Body of pancreas (tissue), 4 donors: ENCODE data around the gene TATDN2.

Source experiments
- CTCF ChIP-seq, 7 experiments: fragments of 450-650 bp in 4 of 7; fragments of 200-600 bp in 3 of 7; sonication (generic) in 3 of 7; IDR thresholded peaks; one replicate each; pipeline ENCODE4 v1.5.1; 2016 to 2019; ENCODE audit warnings: antibody characterized with exemption in 7 of 7
- POLR2A ChIP-seq, 3 donors: fragments of 450-650 bp; IDR thresholded peaks; one replicate each; pipeline ENCODE4 v1.6.1; 2016; ENCODE audit warnings: antibody characterized with exemption in 3 of 3, mild to moderate bottlenecking in 2 of 3

DNA sequence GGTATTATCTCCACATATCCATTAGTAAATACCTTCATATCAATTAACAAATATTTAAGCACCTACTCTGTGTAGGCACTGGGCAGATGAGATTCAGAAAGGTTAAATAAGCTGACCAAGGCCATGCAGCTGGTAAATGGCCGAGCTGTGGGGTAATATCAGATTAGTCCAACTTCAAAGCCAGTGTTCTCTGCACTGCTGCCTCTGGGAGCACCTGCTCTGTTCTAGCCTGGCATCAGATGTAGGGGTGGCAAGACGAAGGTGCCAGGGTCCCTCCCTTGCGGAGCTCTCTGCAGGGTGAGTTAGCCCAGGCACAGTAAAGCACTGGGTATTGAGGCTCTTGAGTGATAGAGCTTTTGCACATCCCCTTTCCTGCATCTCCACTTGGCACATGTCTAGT is 5.5 kb downstream of the TATDN2 start:
- TF ChIP-seq CTCF (IDR thresholded peaks at IDR 0.05) (no peak), POLR2A (IDR thresholded peaks at IDR 0.05) (no peak)
